ENCODE results near the gene ZNHIT2.
A peak's percentile ranks its signal among the peaks of the same experiment; 100 is the strongest.

- peak; percentile 95 for TF ChIP-seq CTCF (IDR thresholded peaks at IDR 0.05; ENCODE audit: low read depth, low read length)
- no peak for TF ChIP-seq EZH2phosphoT487 (IDR thresholded peaks at IDR 0.05; ENCODE audit: low read depth)
These were observed 4.7 kb downstream of the ZNHIT2 start for GRCh38 chr11:65112546-65113360.
